K562 (cell line): ENCODE measurements around the gene AJM1. TPM values are rescaled to one million over a fixed set of nuclear protein-coding genes. Genes with fewer than 3 reads are reported as not detected.

Experiments used
- AFF1 ChIP-seq, 2 experiments: fragments of 450-650 bp; IDR thresholded peaks; 2 replicates each; pipeline ENCODE4 v1.6.1; 2018; ENCODE audit warnings: mild to moderate bottlenecking in 2 of 2, low read depth in 1 of 2; ENCODE audit not compliant: partially characterized antibody in 2 of 2
- ARNT ChIP-seq, 2 experiments: fragments of 450-650 bp; IDR thresholded peaks; 2 replicates each; pipeline ENCODE4 v1.6.1; 2016; ENCODE audit warnings: mild to moderate bottlenecking in 1 of 2
- BDP1 ChIP-seq: IDR thresholded peaks from 3 replicates; pipeline ENCODE4 v1.6.1; 2011; ENCODE audit not compliant: insufficient read length, insufficient read depth
- CREM ChIP-seq: IDR thresholded peaks from 2 replicates; pipeline ENCODE4 v1.6.1; 2014; ENCODE audit warnings: antibody characterized with exemption, low read depth
- ELK3 ChIP-seq: fragments of 450-650 bp; formaldehyde crosslinking; IDR thresholded peaks from 2 replicates; pipeline ENCODE4 v1.4.0; 2020; ENCODE audit warnings: mild to moderate bottlenecking
- FOS ChIP-seq: IDR thresholded peaks from 3 replicates; pipeline ENCODE4 v1.6.1; 2011; ENCODE audit not compliant: insufficient read length; ENCODE audit errors: extremely low read depth
- FOXJ3 ChIP-seq: sonication (generic); formaldehyde crosslinking; IDR thresholded peaks from 2 replicates; pipeline ENCODE4 v1.4.0; 2020; ENCODE audit warnings: mild to moderate bottlenecking, missing genetic modification reagents
- MAZ ChIP-seq, 2 experiments: fragments of 450-650 bp in 1 of 2; sonication (generic) in 1 of 2; formaldehyde crosslinking; IDR thresholded peaks in 1 of 2; conservative IDR thresholded peaks in 1 of 2; 2 replicates each; pipeline versions ENCODE4 v1.4.0 to v1.5.0; 2020; ENCODE audit warnings: mild to moderate bottlenecking in 1 of 2, missing genetic modification reagents in 1 of 2
- PHTF2 ChIP-seq: fragments of 250-450 bp; sonication (Bioruptor Pico); IDR thresholded peaks from 2 replicates; pipeline ENCODE4 v1.5.0; 2021; ENCODE audit warnings: mild to moderate bottlenecking
- RAD21 ChIP-seq, 2 experiments: fragments of 250-450 bp in 1 of 2; fragments of 450-650 bp in 1 of 2; sonication (Bioruptor Pico) in 1 of 2; formaldehyde crosslinking in 1 of 2; IDR thresholded peaks in 1 of 2; conservative IDR thresholded peaks in 1 of 2; 2 replicates each; pipeline versions ENCODE4 v1.4.0 to v1.8.0; 2020 to 2022; ENCODE audit warnings: mild to moderate bottlenecking in 2 of 2, moderate library complexity in 1 of 2
- SP2 ChIP-seq: IDR thresholded peaks from 2 replicates; pipeline ENCODE4 v1.6.1; 2011; ENCODE audit warnings: mild to moderate bottlenecking, low read depth, low read length, moderate library complexity; ENCODE audit not compliant: poor library complexity, severe bottlenecking; ENCODE audit errors: extremely low read depth
- TEAD4 ChIP-seq, 2 experiments: sonication (generic) in 1 of 2; formaldehyde crosslinking in 1 of 2; IDR thresholded peaks; 2 replicates each; pipeline versions ENCODE4 v1.6.1 to v1.8.0; 2012 to 2022; ENCODE audit warnings: borderline replicate concordance in 1 of 2, inconsistent platforms in 1 of 2, low read length in 1 of 2, mild to moderate bottlenecking in 1 of 2, missing genetic modification reagents in 1 of 2
- ZBTB11 ChIP-seq, 3 experiments: fragments of 200-800 bp in 1 of 3; fragments of 250-450 bp in 1 of 3; fragments of 450-650 bp in 1 of 3; sonication (Bioruptor Pico) in 1 of 3; sonication (Bioruptor generic) in 1 of 3; formaldehyde crosslinking in 1 of 3; IDR thresholded peaks; 2 replicates each; pipeline versions ENCODE4 v1.6.1 to v1.8.0; 2016 to 2022; ENCODE audit warnings: mild to moderate bottlenecking in 2 of 3, missing genetic modification characterization in 2 of 3, missing compliant biosample characterization in 1 of 3, moderate library complexity in 1 of 3
- ZBTB34 ChIP-seq: fragments of 250-450 bp; sonication (Bioruptor Pico); IDR thresholded peaks from 2 replicates; pipeline ENCODE4 v1.8.0; 2021; ENCODE audit warnings: mild to moderate bottlenecking, moderate library complexity
- ZNF57 ChIP-seq: fragments of 450-650 bp; formaldehyde crosslinking; IDR thresholded peaks from 2 replicates; pipeline ENCODE4 v1.4.0; 2020; ENCODE audit warnings: mild to moderate bottlenecking, moderate library complexity
- polyA plus RNA-seq, 8 experiments: library from polyadenylated mRNA; depleted of rRNA in 4 of 8; stranded (reverse) in 5 of 8; unstranded in 3 of 8; fragments of >200 nt; fragmentation: Nextera tagmentation in 2 of 8; fragmentation: Illumina TruSeq in 1 of 8; extraction: Ambion mirVana in 2 of 8; extraction: Trizol in 1 of 8; gene quantifications; 2 replicates each; pipeline versions ENCODE4 v1.2.1 to v1.2.3, GENCODE V29; 2011 to 2014; ENCODE audit warnings: inconsistent platforms in 1 of 8, missing spikeins in 1 of 8
- total RNA-seq, 7 experiments: library from RNA; depleted of rRNA in 6 of 7; stranded (reverse); fragments of >200 nt in 6 of 7; fragmentation: Illumina TruSeq in 2 of 7; extraction: Trizol in 2 of 7; gene quantifications; 2 replicates each; pipeline versions ENCODE4 v1.2.1 to v1.2.3, GENCODE V29; 2011 to 2021; ENCODE audit warnings: low replicate concordance in 1 of 7

Gene AJM1
- total and polyA plus RNA-seq, 9 of the 15 experiments (the other 6 are each of a cell fraction or from before 2014, with no cell fraction given) = 0.01 to 3.7 (median 0.65) TPM; not detected in 1

GRCh38 chr9:136882109-136882946 is 40.0 kb downstream of the AJM1 start (continued):
- TF ChIP-seq ZBTB11 (CRISPR knock-in tag; IDR thresholded peaks at IDR 0.05) = no peak
- TF ChIP-seq SP2 = no peak
- no peak for TF ChIP-seq ELK3 (CRISPR knock-in tag)
- TF ChIP-seq BDP1 = no peak
- no peak for TF ChIP-seq ZBTB34
- TF ChIP-seq CREM = peak; percentile 64; the same call in 1 of the 2 replicates
- peak; percentile 24 for TF ChIP-seq FOS
- no peak for TF ChIP-seq AFF1 (IDR thresholded peaks at IDR 0.05; ENCODE audit: low read depth in 1 of 2, partially characterized antibody in 2 of 2)
- TF ChIP-seq FOXJ3 = no peak
- no peak for TF ChIP-seq PHTF2 (CRISPR knock-in tag)
- TF ChIP-seq TEAD4 (IDR thresholded peaks at IDR 0.05; ENCODE audit: low read length) = no peak
- no peak for TF ChIP-seq TEAD4 (CRISPR knock-in tag; IDR thresholded peaks at IDR 0.05; ENCODE audit: borderline replicate concordance)
- TF ChIP-seq MAZ (CRISPR knock-in tag; conservative IDR thresholded peaks at IDR 0.05 in 1 of 2, IDR thresholded peaks at IDR 0.05 in 1 of 2) = no peak
- no peak for TF ChIP-seq ZNF57 (CRISPR knock-in tag)
- TF ChIP-seq RAD21 (CRISPR knock-in tag; conservative IDR thresholded peaks at IDR 0.05 in 1 of 2, IDR thresholded peaks at IDR 0.05 in 1 of 2) = no peak
- no peak for TF ChIP-seq ARNT (IDR thresholded peaks at IDR 0.05)
